Activated naive CD8-positive, alpha-beta T cell treated with anti-CD3 and anti-CD28 coated beads, Interleukin-2, amount 50 U/mL, for 16 hours (primary cell): ENCODE results near the gene SCRN2.

Experiments used
- DNase-seq: peaks from one replicate; pipeline ENCODE4 v3.0.0-alpha.2; 2020; ENCODE audit warnings: low read depth, low spot score

The SCRN2 gene

GRCh38 chr17:47872019-47872650, 31.1 kb upstream of the SCRN2 start:
- no peak for DNase-seq

- DNase-seq: no peak
These were observed 30.0 kb upstream of the SCRN2 start for GRCh38 chr17:47871048-47871447.

DNA sequence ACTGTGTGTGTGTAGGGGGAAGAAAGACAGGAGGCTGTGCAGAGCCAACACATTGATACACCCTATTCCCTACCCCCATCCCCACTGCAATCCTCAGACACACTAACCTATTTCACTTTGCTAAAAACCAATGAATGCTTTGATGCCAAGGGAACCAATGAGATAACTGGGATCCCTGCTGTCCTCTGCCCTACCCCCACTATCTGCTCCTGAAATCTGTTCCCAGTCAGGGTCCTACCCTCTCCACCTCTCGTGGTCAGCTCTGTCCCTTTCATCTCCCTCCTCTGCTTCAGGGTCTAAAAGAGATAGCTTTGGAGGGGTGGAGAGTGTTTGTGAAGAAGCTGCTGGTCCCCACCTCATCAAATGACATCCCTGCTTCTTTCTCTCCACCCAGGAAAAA, 29.0 kb upstream of the SCRN2 start:
- DNase-seq: no peak

- DNase-seq: no peak
These were observed 28.0 kb upstream of the SCRN2 start for GRCh38 chr17:47869114-47869513.

- DNase-seq: no peak
These were observed 26.9 kb upstream of the SCRN2 start for GRCh38 chr17:47867813-47868533.

DNA sequence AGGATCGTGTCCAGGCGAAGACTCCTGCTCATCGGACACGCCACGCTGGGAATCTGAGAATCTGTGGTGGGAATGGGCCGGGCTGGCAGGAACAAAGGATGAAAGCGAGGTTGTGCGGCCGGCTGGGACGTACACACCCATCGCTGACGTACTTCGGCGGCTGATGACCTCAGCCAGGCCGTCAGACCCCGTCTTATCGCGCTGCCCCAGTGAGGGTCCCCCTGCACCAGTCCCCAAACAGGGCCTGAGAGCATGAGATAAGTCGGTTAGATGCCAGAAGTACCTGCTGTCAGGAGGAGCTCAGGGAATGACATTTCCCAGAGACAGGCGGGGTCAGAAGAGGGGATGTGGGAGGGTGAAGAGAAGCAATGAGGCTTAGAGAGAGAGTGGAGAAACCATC, 25.9 kb upstream of the SCRN2 start:
- DNase-seq: no peak

DNA sequence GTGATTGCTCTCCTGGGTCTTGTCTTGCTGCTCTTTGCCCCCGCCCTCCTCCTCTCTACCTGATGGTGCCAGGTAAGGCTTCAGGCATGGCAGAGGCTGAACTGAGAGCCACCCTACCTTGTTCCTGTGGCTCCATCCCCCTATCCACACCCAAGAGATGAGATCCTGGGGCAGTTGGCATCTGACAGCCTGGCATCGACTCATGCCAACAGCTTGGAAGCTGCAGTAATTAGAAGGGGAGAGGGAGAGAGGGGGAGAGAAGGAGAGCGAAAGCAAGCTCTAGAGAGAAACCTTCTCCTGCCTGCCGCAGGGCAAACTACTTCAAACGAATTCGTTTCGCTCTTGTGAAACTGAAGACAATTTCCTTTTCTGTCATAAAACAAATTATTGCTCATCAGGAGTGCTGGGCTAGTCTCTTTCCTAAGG, 23.7 kb upstream of the SCRN2 start:
- DNase-seq: no peak

- DNase-seq: no peak
These were observed 21.8 kb upstream of the SCRN2 start for GRCh38 chr17:47862621-47863440.

- DNase-seq: no peak
These were observed 19.3 kb upstream of the SCRN2 start for GRCh38 chr17:47860386-47860785.

DNA sequence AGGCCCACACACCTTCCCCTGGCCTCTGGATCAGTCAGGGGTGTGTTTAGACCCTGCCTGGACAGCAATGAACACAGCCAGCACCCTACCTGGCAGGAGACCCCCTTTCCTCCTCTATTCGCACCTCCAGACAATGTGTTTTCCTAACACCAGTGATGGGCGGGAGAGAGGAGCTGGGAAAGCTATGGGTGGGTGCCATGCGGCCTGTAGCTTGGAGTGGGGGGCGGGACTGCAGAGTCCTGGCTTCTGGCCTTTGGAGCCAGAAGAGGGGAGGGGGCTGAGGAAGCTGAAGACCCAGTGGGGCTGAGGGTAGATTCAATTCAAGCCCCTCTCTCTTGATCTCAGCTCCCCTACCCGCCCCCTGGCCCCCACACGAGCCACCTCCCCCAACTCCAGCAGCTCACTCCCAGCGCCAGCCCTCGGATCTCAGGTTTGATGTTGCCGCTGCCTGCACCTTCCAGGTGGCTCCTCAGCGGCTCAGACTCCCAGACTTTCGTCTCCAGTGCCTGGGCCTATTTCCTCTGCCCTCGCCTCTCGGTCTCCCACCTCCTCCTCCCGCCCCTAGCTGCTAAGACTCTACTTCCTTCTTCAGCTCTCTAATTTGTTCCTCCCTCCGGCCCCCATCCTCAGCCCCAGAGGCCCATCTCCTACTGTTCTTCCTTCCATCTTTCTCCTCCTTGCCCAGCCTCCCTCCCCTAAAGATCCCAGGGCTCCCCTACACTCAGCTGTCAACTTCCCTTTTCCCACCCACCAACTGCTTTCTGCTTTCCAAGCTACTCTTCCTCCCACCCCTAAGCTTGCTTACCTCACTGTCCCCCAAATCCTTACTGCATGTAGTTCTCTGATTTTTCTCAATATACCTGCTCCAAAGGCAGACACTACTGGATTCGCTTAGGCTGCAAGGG, 16.7 kb upstream of the SCRN2 start:
- DNase-seq: no peak

DNA sequence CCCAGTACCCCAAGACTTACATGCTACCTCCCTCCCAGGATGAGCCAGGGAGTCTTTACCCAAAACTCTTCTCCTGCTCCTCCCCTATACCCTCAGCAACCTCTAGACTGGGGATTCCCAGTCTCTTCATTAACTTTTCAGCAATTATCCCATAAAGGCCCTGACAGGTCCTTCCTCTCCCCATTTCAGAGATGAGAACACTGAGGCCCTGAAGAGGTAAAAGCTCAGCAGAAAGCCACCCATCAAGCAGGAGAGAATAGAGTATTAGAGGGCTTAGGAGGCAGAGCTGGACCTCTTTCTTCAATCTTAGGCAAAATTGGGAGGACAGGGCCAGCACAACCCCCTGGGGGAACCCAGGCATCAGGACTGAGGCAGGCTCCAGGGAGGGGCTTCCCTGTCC, 15.8 kb upstream of the SCRN2 start:
- no peak for DNase-seq

- DNase-seq: no peak
These were observed 14.7 kb upstream of the SCRN2 start for GRCh38 chr17:47855737-47856136.

DNA sequence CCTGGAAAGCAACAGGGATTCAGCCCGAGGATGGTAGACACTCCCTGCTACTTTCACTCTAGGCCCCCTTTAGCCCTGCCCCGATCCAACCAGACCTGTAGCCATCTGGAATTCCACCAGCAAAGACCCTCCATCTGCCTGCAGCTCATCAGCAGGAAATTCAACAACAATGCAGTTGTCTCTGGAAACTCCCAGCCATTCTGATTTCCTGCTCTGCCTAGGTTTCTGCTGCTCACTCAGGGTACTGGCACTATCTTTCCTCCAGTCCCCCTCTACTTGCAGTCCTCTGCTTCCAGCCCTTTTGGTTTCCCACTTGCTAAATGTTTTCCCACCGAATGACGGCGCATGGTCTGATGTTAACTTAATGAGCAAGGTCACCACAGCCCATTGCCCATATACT, 12.5 kb upstream of the SCRN2 start:
- no peak for DNase-seq

- DNase-seq: no peak
These were observed 11.3 kb upstream of the SCRN2 start for GRCh38 chr17:47852113-47852949.

GRCh38 chr17:47851764-47852112, 10.7 kb upstream of the SCRN2 start:
- no peak for DNase-seq

GRCh38 chr17:47850692-47851573, 9.9 kb upstream of the SCRN2 start, which contains the start of gene SP6:
TSS of gene SP6 (minus strand) at chr17:47851163. CDS start at chr17:47848429, 2,734 bp downstream.
- DNase-seq: peak; percentile 27

DNA sequence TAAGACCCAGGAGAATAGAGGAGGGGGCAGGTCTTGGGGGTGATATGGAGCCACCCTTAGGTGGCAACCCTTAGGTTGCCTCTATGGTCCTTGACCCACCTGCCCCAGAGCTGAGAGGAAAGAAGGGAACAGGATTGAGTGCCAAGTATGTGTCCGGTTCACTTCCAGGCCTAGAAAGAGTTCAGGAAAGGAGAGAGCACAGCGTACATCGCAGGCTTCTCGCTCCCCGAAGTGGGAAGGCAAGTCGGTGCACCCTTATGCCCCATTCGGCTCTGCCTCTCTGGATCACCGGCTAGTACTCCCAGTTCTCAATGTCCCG, 9.3 kb upstream of the SCRN2 start:
- DNase-seq: no peak

- DNase-seq: no peak
These were observed 7.1 kb upstream of the SCRN2 start for GRCh38 chr17:47848198-47848513.

GRCh38 chr17:47847341-47848197, 6.5 kb upstream of the SCRN2 start:
- no peak for DNase-seq
